ENCODE measurements around the gene BABAM2.

- no peak for TF ChIP-seq POLR2A (IDR thresholded peaks at IDR 0.05)
- TF ChIP-seq EP300 (IDR thresholded peaks at IDR 0.05) = peak in 1 of 2 donors; percentile 27
- no peak for TF ChIP-seq CTCF (IDR thresholded peaks at IDR 0.05)
These were observed 145.3 kb downstream of the BABAM2 start for GRCh38 chr2:28035816-28036215.
